Heart right ventricle (tissue), 16 donors: ENCODE results near the gene NOL12. TPM values are rescaled to one million over a fixed set of nuclear protein-coding genes. Genes with fewer than 3 reads are reported as not detected.

ENCODE experiments used
- ATAC-seq, 8 donors: fragments of 200-7000 bp; cut with Tn5 transposase; one replicate each; pipeline ENCODE4 v1.9.1; 2020; ENCODE audit warnings: mild to moderate bottlenecking in 8 of 8, moderate library complexity in 8 of 8, moderate number of reproducible peaks in 1 of 8
- DNase-seq, 2 donors: peaks; one replicate each; pipeline ENCODE4 v3.0.0-alpha.2; 2020
- H3K27ac ChIP-seq, 10 donors: fragments of 200-600 bp; sonication (generic) in 2 of 10; one replicate each; pipeline versions ENCODE4 v1.5.0 to v1.8.0; 2020 to 2022; ENCODE audit warnings: mild to moderate bottlenecking in 3 of 10
- H3K27me3 ChIP-seq, 7 donors: fragments of 200-600 bp; one replicate each; pipeline ENCODE4 v1.8.0; 2021 to 2022; ENCODE audit warnings: mild to moderate bottlenecking in 2 of 7
- H3K36me3 ChIP-seq, 9 donors: fragments of 200-600 bp; sonication (generic) in 1 of 9; one replicate each; pipeline versions ENCODE4 v1.5.0 to v1.8.0; 2020 to 2022; ENCODE audit warnings: mild to moderate bottlenecking in 2 of 9
- H3K4me1 ChIP-seq, 9 donors: fragments of 200-600 bp; sonication (generic) in 1 of 9; one replicate each; pipeline versions ENCODE4 v1.5.0 to v1.8.0; 2020 to 2022; ENCODE audit warnings: mild to moderate bottlenecking in 4 of 9
- H3K4me3 ChIP-seq, 10 donors: fragments of 200-600 bp; sonication (generic) in 2 of 10; one replicate each; pipeline versions ENCODE4 v1.5.0 to v1.8.0; 2020 to 2022; ENCODE audit warnings: mild to moderate bottlenecking in 7 of 10, moderate library complexity in 2 of 10
- H3K9me3 ChIP-seq, 11 donors: fragments of 200-600 bp in 10 of 11; sonication (generic) in 2 of 11; one replicate each; pipeline versions ENCODE4 v1.5.0 to v1.8.0; 2013 to 2022; ENCODE audit warnings: mild to moderate bottlenecking in 2 of 11, control low read depth in 1 of 11, moderate library complexity in 1 of 11
- WGBS, 2 donors: extraction: QIAGEN DNeasy Blood & Tissue Kit; methylation state at CpG; one replicate each; pipeline ENCODE4 v1.1.7; 2013; ENCODE audit warnings: inconsistent platforms in 1 of 2; 5-methylcytosine and 5-hydroxymethylcytosine counted together
- intact Hi-C, 10 donors: fragments of 100-400 bp; cut with DNase I; formaldehyde crosslinking; loops; one replicate each; pipeline versions ENCODE4 v1.11.1 to v1.14.2; 2022
- polyA plus RNA-seq, 2 donors: library from polyadenylated mRNA; stranded (reverse); fragments of 200-250 nt; gene quantifications; one replicate each; pipeline ENCODE4 v1.2.3, GENCODE V29; 2013
- total RNA-seq, 10 donors: library from RNA; stranded (reverse); fragmentation: NEBNext Ultra II Directional in 3 of 10; extraction: Animal tissue kit (Norgen Biotek cat#: 25700) in 3 of 10; gene quantifications; one replicate each; pipeline versions ENCODE4 v1.2.1 to v1.2.4, GENCODE V29; 2021 to 2023
- TF ChIP-seq, protein P1 (sequence below), 9 donors: fragments of 200-600 bp; sonication (generic) in 2 of 9; IDR thresholded peaks; one replicate each; pipeline versions ENCODE4 v1.5.0 to v1.8.0; 2021 to 2022; ENCODE audit warnings: antibody characterized with exemption in 9 of 9, mild to moderate bottlenecking in 5 of 9, moderate library complexity in 1 of 9
- donor health status: Arrhythmogenic right ventricular cardiomyopathy.
- donor health status: ischemic (EF 13 %, LVEDD 7.1; RV severe dilation, severe dysfunction).
- donor health status: healthy with polysubstance abuse.
- donor health status: DM: no; HTN: yes; CAD: no.
- donor health status: DM: no; HTN: no; CAD: no.
- donor health status: ischemic (EF 25% LVEDD 6.9; RV normal size, moderate dysfunction).
- donor health status: ischemic (EF 25% LVEDD 5.7; RV mildly dilated, moderate dysfunction).
- donor health status: healthy.
- donor health status: DM: yes; HTN: yes; CAD: no.
- donor health status: Ischemic cardiomyopathy.
- donor health status: ischemic (EF 35%, LVEDD 5.7; RV mildly dilated, moderate dysfunction).
- donor health status: nonischemic (EF 11% LVEDD 7.7; RV severe dilation, severe dysfunction).
- donor health status: DM: yes; HTN: yes; CAD: no.
- donor health status: PGD.
- donor health status: ischemic (EF 29% LVEDD 5.4; RV normal size, mild dysfunction).
- donor health status: nonischemic (EF 23%, LVEDD 6.1; RV moderate dilation, normal function).

NOL12 gene
- total and polyA plus RNA-seq, 12 donors, result 10.8 to 35.3 (median 13.3) TPM

GRCh38 chr22:37639070-37639760, 46.9 kb upstream of the NOL12 start, which contains the start of gene SH3BP1:
Gene SH3BP1, plus strand, starts transcription at chr22:37639669. Its CDS starts 119 bp downstream, at chr22:37639788.
- peaks cover 0 to 27% (median 0%) of the 10 kb centered on the region in 9 donors for H3K36me3 ChIP-seq
- 8 to 11% methylated on average over 42 to 56 of the region's 57 CpGs for WGBS, 2 donors
- intact Hi-C loops, result no loop called here
- peaks cover 8 to 85% (median 31%) of the 10 kb centered on the region in 9 donors for H3K4me1 ChIP-seq
- DNase-seq (peak; percentile 53 to 70), ATAC-seq (peak in 7 of 8 donors; percentile 7 to 70 (median 36))
- TF ChIP-seq, protein P1, sequence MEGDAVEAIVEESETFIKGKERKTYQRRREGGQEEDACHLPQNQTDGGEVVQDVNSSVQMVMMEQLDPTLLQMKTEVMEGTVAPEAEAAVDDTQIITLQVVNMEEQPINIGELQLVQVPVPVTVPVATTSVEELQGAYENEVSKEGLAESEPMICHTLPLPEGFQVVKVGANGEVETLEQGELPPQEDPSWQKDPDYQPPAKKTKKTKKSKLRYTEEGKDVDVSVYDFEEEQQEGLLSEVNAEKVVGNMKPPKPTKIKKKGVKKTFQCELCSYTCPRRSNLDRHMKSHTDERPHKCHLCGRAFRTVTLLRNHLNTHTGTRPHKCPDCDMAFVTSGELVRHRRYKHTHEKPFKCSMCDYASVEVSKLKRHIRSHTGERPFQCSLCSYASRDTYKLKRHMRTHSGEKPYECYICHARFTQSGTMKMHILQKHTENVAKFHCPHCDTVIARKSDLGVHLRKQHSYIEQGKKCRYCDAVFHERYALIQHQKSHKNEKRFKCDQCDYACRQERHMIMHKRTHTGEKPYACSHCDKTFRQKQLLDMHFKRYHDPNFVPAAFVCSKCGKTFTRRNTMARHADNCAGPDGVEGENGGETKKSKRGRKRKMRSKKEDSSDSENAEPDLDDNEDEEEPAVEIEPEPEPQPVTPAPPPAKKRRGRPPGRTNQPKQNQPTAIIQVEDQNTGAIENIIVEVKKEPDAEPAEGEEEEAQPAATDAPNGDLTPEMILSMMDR (IDR thresholded peaks at IDR 0.05), result peak in 1 of 9 donors; percentile 6
- peak within 1 kb of the TSS in 8 of 10 donors; percentile 6 to 95 (median 62) for H3K27ac ChIP-seq
- no peaks in the 10 kb centered on the region for H3K9me3 ChIP-seq
- peaks cover 0 to 12% (median 0%) of the 10 kb centered on the region in 7 donors for H3K27me3 ChIP-seq
- peak within 1 kb of the TSS in 9 of 10 donors; percentile 43 to 77 (median 59) for H3K4me3 ChIP-seq

- Histone ChIP-seq H3K4me1 (peaks cover under 1 to 78% (median 24%) of the 10 kb centered on the region in 9 donors), H3K36me3 (peaks cover 0 to 35% (median 0%) of the 10 kb centered on the region in 9 donors), H3K9me3 (no peaks in the 10 kb centered on the region), H3K4me3 (peak overlapping the region in 9 of 10 donors; percentile 43 to 77 (median 59)), H3K27me3 (peaks cover 0 to 12% (median 0%) of the 10 kb centered on the region in 7 donors), H3K27ac (peak overlapping the region in 8 of 10 donors; percentile 6 to 95 (median 62))
- 9 to 11% methylated on average over 27 of the region's 27 CpGs for WGBS, 2 donors
- ATAC-seq (no peak), DNase-seq (no peak)
- intact Hi-C loops, result loop anchor here in 8 of 10 donors (2.0 to 10.0 kb wide), 5 partner anchors 42 to 157 kb away; no protein-coding TSS in a partner anchor
- TF ChIP-seq, protein P1 (IDR thresholded peaks at IDR 0.05), result no peak
Observed at GRCh38 chr22:37639771-37640590, 46.2 kb upstream of the NOL12 start.

GRCh38 chr22:37640591-37641560, 45.3 kb upstream of the NOL12 start:
- no peak for ATAC-seq
- Histone ChIP-seq H3K36me3 (peaks cover 0 to 44% (median 0%) of the 10 kb centered on the region in 9 donors), H3K27ac (peak overlapping the region in 2 of 10 donors; percentile 56 to 95), H3K9me3 (no peaks in the 10 kb centered on the region), H3K4me1 (peaks cover 0 to 69% (median 22%) of the 10 kb centered on the region in 9 donors), H3K4me3 (peak overlapping the region in 7 of 10 donors; percentile 46 to 77 (median 59)), H3K27me3 (peaks cover 0 to 12% (median 0%) of the 10 kb centered on the region in 7 donors)
- intact Hi-C loops, result loop anchor here in 8 of 10 donors (2.0 to 10.0 kb wide), 5 partner anchors 41 to 156 kb away; no protein-coding TSS in a partner anchor
- TF ChIP-seq, protein P1 (IDR thresholded peaks at IDR 0.05), result no peak
- 81 to 88% methylated on average over 24 of the region's 24 CpGs for WGBS, 2 donors
- DNase-seq, result no peak
